Ascending aorta (tissue), 2 donors: ENCODE measurements around the gene USP54. TPM values are rescaled to one million over a fixed set of nuclear protein-coding genes. Genes with fewer than 3 reads are reported as not detected.
"Not testable (repeated sequence)": the region's sequence is repeated elsewhere in the genome, so short reads cannot be mapped to it uniquely, and the experiment has no call there.

ENCODE experiments used
- DNase-seq, 2 donors: peaks; one replicate each; pipeline ENCODE4 v3.0.0-alpha.2; 2019; ENCODE audit warnings: low spot score in 2 of 2
- H3K27ac ChIP-seq, 2 donors: fragments of 200-600 bp; sonication (generic); one replicate each; pipeline ENCODE4 v1.5.1; 2016 to 2017; ENCODE audit warnings: mild to moderate bottlenecking in 1 of 2
- H3K27me3 ChIP-seq: fragments of 200-600 bp; sonication (generic); one replicate; pipeline ENCODE4 v1.5.1; 2017
- H3K36me3 ChIP-seq, 2 donors: fragments of 200-600 bp; sonication (generic); one replicate each; pipeline ENCODE4 v1.5.1; 2016
- H3K4me1 ChIP-seq, 2 donors: fragments of 200-600 bp; sonication (generic); one replicate each; pipeline ENCODE4 v1.5.1; 2016 to 2017; ENCODE audit warnings: mild to moderate bottlenecking in 1 of 2
- H3K4me3 ChIP-seq, 2 donors: fragments of 200-600 bp; sonication (generic); one replicate each; pipeline ENCODE4 v1.5.1; 2016 to 2017; ENCODE audit warnings: mild to moderate bottlenecking in 1 of 2
- H3K9me3 ChIP-seq, 2 donors: fragments of 200-600 bp; sonication (generic); one replicate each; pipeline ENCODE4 v1.5.1; 2016
- CTCF ChIP-seq, 3 experiments: fragments of 200-600 bp in 2 of 3; fragments of 450-650 bp in 1 of 3; sonication (generic) in 2 of 3; IDR thresholded peaks; one replicate each; pipeline ENCODE4 v1.5.1; 2016 to 2019; ENCODE audit warnings: antibody characterized with exemption in 3 of 3, mild to moderate bottlenecking in 1 of 3, moderate library complexity in 1 of 3
- intact Hi-C: fragments of 100-400 bp; cut with DNase I; formaldehyde crosslinking; loops from one replicate; pipeline ENCODE4 v1.15.1; 2023
- total RNA-seq: library from RNA; depleted of rRNA; stranded (reverse); fragments of >200 nt; gene quantifications from one replicate; pipeline ENCODE4 v1.1.0, GENCODE V29; 2016

The USP54 gene
- total RNA-seq, 1 donor from 2014 or later, result 172 TPM

GRCh38 chr10:73584737-73585136 is 6.4 kb downstream of the USP54 start:
- Histone ChIP-seq H3K36me3 (no peaks in the 10 kb centered on the region), H3K27me3 (no peaks in the 10 kb centered on the region), H3K4me3 (no peak overlapping the region), H3K27ac (no peak overlapping the region), H3K9me3 (no peaks in the 10 kb centered on the region), H3K4me1 (peaks cover 0 to 14% of the 10 kb centered on the region in 2 donors)
- TF ChIP-seq CTCF (IDR thresholded peaks at IDR 0.05), result no peak
- intact Hi-C loops, result no loop called here
- DNase-seq, result no peak

DNA sequence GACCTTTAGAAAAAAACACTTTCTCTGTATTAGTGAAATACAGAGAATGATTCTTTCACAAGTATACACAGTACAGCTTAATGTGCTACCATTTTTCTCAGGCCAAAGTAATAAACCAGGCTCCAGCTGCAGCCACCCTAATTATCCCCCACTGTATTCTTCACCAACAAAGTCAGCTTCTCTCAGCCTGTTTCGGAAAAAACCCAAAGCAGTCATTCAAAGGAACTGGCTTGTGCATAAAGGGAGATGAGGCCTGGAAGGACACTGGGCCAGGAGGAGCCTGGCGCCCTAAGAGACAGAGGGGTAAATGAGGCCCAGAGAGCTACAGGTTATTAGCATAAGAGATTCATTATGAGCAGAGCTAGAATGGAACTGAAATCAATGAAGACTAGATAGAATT is 9.2 kb downstream of the USP54 start:
- Histone ChIP-seq H3K9me3 (no peaks in the 10 kb centered on the region), H3K36me3 (no peaks in the 10 kb centered on the region), H3K4me1 (peaks cover 9 to 24% of the 10 kb centered on the region in 2 donors), H3K4me3 (no peak overlapping the region), H3K27me3 (no peaks in the 10 kb centered on the region), H3K27ac (no peak overlapping the region)
- TF ChIP-seq CTCF (IDR thresholded peaks at IDR 0.05), result no peak
- no peak for DNase-seq
- intact Hi-C loops, result no loop called here

DNA sequence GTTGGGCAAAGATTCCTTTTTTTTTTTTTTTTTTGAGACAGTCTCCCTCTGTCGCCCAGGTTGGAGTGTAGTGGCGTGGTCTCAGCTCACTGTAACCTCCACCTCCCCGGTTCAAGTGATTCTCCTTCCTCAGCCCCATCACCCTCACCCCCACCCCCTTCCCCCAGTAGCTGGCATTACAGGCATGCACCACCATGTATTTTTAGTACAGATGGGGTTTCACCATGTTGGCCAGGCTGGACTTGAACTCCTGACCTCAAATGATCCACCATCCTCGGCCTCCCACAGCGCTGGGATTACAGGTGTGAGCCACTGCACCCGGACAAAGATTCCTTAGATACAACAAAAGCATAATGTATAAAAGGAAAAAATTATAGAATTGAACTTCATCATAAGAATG is 12.2 kb downstream of the USP54 start:
- H3K9me3 ChIP-seq, H3K4me3 ChIP-seq, H3K27me3 ChIP-seq, H3K36me3 ChIP-seq, DNase-seq: not testable (repeated sequence)
- intact Hi-C loops, result loop anchor here (5.0 kb wide), 1 partner anchor 63 kb away; the partner anchor contains the start of gene MYOZ1
- Histone ChIP-seq H3K27ac (peak overlapping the region; percentile 81 to 83), H3K4me1 (peaks cover 13 to 27% of the 10 kb centered on the region in 2 donors)

DNA sequence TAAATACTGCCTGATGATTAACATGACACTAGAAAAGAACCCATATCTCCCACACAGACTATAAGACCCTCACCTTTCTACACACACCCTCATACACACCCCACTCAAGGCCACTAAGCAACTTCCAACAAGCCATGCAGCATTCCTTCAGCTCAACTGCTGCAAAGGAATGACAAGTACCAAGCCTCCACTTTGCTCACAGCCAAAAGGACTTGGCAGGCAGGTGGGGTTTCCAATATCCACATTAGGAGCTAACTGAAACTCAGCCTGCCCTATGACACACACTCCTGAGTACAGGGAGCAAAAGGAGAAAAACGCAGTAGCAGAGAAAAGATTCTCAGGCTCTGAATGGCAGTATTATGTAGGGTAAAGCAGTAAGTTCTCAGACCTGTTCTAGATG is 13.4 kb downstream of the USP54 start:
- TF ChIP-seq CTCF (IDR thresholded peaks at IDR 0.05), result no peak
- H3K27me3 ChIP-seq, result no peaks in the 10 kb centered on the region
- intact Hi-C loops, result loop anchor here (1.0 to 5.0 kb wide), 2 partner anchors 49 to 65 kb away; partner anchors contain the start of gene MYOZ1
- no peak overlapping the region for H3K4me3 ChIP-seq
- peaks cover 13 to 33% of the 10 kb centered on the region in 2 donors for H3K4me1 ChIP-seq
- peak overlapping the region; percentile 81 to 83 for H3K27ac ChIP-seq
- peak; percentile 55 to 94 for DNase-seq
- H3K9me3 ChIP-seq, result no peaks in the 10 kb centered on the region
- H3K36me3 ChIP-seq, result no peaks in the 10 kb centered on the region

GRCh38 chr10:73576890-73577591 is 14.1 kb downstream of the USP54 start:
- TF ChIP-seq CTCF (IDR thresholded peaks at IDR 0.05), result no peak
- no peak for DNase-seq
- H3K4me3 ChIP-seq, result peak overlapping the region in 1 of 2 donors; percentile 55
- H3K27ac ChIP-seq, result peak overlapping the region; percentile 81 to 83
- H3K4me1 ChIP-seq, result peaks cover 13 to 35% of the 10 kb centered on the region in 2 donors
- intact Hi-C loops, result loop anchor here (1.0 to 5.0 kb wide), 2 partner anchors 49 to 65 kb away; partner anchors contain the start of gene MYOZ1
- no peaks in the 10 kb centered on the region for H3K9me3 ChIP-seq
- H3K27me3 ChIP-seq, result no peaks in the 10 kb centered on the region
- no peaks in the 10 kb centered on the region for H3K36me3 ChIP-seq

- DNase-seq, result peak in 1 of 2 donors; percentile 80
Measured at GRCh38 chr10:73576178-73576889, 14.8 kb downstream of the USP54 start.

DNA sequence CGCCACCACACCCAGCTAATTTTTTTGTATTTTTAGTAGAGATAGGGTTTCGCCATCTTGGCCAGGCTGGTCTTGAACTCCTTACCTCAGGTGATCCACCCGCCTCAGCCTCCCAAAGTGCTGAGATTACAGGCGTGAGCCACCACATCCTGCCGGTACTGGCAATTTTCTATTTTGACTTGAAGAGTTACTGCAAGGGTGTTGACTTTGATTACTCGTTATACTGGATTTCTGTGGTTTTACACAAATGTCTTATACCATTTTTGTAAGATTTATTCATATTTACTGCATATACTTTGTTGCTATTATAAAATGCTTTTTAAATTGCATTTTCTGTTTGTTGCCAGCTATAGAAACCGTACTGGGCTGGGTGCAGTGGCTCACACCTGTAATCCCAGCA is 24.1 kb downstream of the USP54 start:
- H3K36me3 ChIP-seq, DNase-seq, H3K27me3 ChIP-seq: not testable (repeated sequence)

More at GRCh38 chr10:73576178-73576889, 14.8 kb downstream of the USP54 start:
- intact Hi-C loops, result loop anchor here (5.0 kb wide), 1 partner anchor 66 kb away; the partner anchor contains the start of gene MYOZ1
- Histone ChIP-seq H3K36me3 (no peaks in the 10 kb centered on the region), H3K27ac (peak overlapping the region; percentile 81 to 83), H3K4me1 (peaks cover 13 to 37% of the 10 kb centered on the region in 2 donors), H3K4me3 (peak overlapping the region; percentile 29 to 55), H3K9me3 (no peaks in the 10 kb centered on the region), H3K27me3 (no peaks in the 10 kb centered on the region)
- TF ChIP-seq CTCF (IDR thresholded peaks at IDR 0.05), result no peak

More for the DNA sequence above, 24.1 kb downstream of the USP54 start:
- H3K9me3 ChIP-seq, H3K27ac ChIP-seq, intact Hi-C loops, H3K4me3 ChIP-seq, H3K4me1 ChIP-seq: not testable (repeated sequence)
